IMR-90 (cell line): ENCODE data around the gene FOXD3. TPM values are rescaled to one million over a fixed set of nuclear protein-coding genes. Genes with fewer than 3 reads are reported as not detected.

ENCODE experiments used
- ATAC-seq: fragments of 200-7000 bp; cut with Tn5 transposase; 2 replicates; pipeline ENCODE4 v1.9.1; 2020; ENCODE audit warnings: low read depth, mild to moderate bottlenecking, moderate library complexity
- BruUV-seq: library from RNA; stranded (reverse); fragments of 400-500 nt; replicated peaks from 2 replicates; lab custom pipeline; 2021; lab: Mats Ljungman, UMichigan
- CTCF ChIA-PET: fragments of 300-600 bp; formaldehyde crosslinking; extraction: SDS; loops from one replicate; lab custom pipeline; 2021; ENCODE audit warnings: antibody characterized with exemption; lab: Yijun Ruan, JAX
- POLR2A ChIA-PET: fragments of 300-600 bp; sonication (Branson Sonifier 250); formaldehyde crosslinking; loops from one replicate; lab custom pipeline; 2022; ENCODE audit warnings: antibody characterized with exemption; ENCODE audit not compliant: unreplicated experiment; lab: Charles Lee
- DNase-seq: peaks from one replicate; pipeline ENCODE4 v3.0.0; 2013
- H2AFZ ChIP-seq: replicated peaks from 2 replicates; pipeline ENCODE3; 2013; ENCODE audit warnings: low read length, mild to moderate bottlenecking; ENCODE audit not compliant: poor library complexity
- H2AK5ac ChIP-seq: 2 replicates; pipeline ENCODE4 v1.6.1; 2013; ENCODE audit warnings: low read depth, low read length, inconsistent platforms
- H2AK9ac ChIP-seq: replicated peaks from 2 replicates; pipeline ENCODE3; 2013; ENCODE audit warnings: mild to moderate bottlenecking, low read depth, low read length, moderate library complexity; ENCODE audit not compliant: poor library complexity
- H2BK120ac ChIP-seq: 2 replicates; pipeline ENCODE4 v1.6.1; 2013; ENCODE audit warnings: low read depth, low read length, inconsistent platforms
- H2BK15ac ChIP-seq: 3 replicates; pipeline ENCODE4 v1.6.1; 2013; ENCODE audit warnings: low read depth, low read length, inconsistent platforms
- H2BK20ac ChIP-seq: 2 replicates; pipeline ENCODE4 v1.6.1; 2013; ENCODE audit warnings: low read depth, mild to moderate bottlenecking, inconsistent platforms, low read length, moderate library complexity
- H2BK5ac ChIP-seq: 2 replicates; pipeline ENCODE4 v1.6.1; 2013; ENCODE audit warnings: mild to moderate bottlenecking, low read depth, low read length, inconsistent platforms; ENCODE audit not compliant: poor library complexity, severe bottlenecking
- H3K14ac ChIP-seq: replicated peaks from 2 replicates; pipeline ENCODE4 v1.6.1; 2013; ENCODE audit warnings: low read depth, low read length, inconsistent platforms
- H3K18ac ChIP-seq: 2 replicates; pipeline ENCODE4 v1.6.1; 2013; ENCODE audit warnings: low read depth, low read length, control low read depth
- H3K23ac ChIP-seq: 2 replicates; pipeline ENCODE4 v1.6.1; 2013; ENCODE audit warnings: low read depth, low read length, inconsistent platforms
- H3K27ac ChIP-seq: 2 replicates; pipeline ENCODE4 v1.5.1; 2013; ENCODE audit warnings: mild to moderate bottlenecking, control low read depth, low read length; ENCODE audit not compliant: insufficient read depth
- H3K27me3 ChIP-seq: 2 replicates; pipeline ENCODE4 v1.6.1; 2013; ENCODE audit warnings: low read length; ENCODE audit not compliant: control insufficient read depth, insufficient read depth
- H3K36me3 ChIP-seq: 2 replicates; pipeline ENCODE4 v1.6.1; 2013; ENCODE audit warnings: low read length, mixed read lengths; ENCODE audit not compliant: control insufficient read depth, insufficient read depth
- H3K4ac ChIP-seq: 2 replicates; pipeline ENCODE4 v1.6.1; 2013; ENCODE audit warnings: low read depth, low read length, inconsistent platforms
- H3K4me1 ChIP-seq: 2 replicates; pipeline ENCODE4 v1.6.1; 2013; ENCODE audit warnings: low read length, mixed read lengths; ENCODE audit not compliant: control insufficient read depth, insufficient read depth
- H3K4me2 ChIP-seq: 2 replicates; pipeline ENCODE4 v1.6.1; 2013; ENCODE audit warnings: low read depth, mild to moderate bottlenecking, control low read depth, low read length, moderate library complexity
- H3K4me3 ChIP-seq: 2 replicates; pipeline ENCODE4 v1.5.1; 2013; ENCODE audit warnings: low read depth, mild to moderate bottlenecking, control low read depth, low read length, moderate library complexity; ENCODE audit not compliant: insufficient read depth
- H3K56ac ChIP-seq: 2 replicates; pipeline ENCODE4 v1.6.1; 2013; ENCODE audit warnings: low read length, inconsistent platforms; ENCODE audit not compliant: insufficient read depth; ENCODE audit errors: extremely low read depth
- H3K79me1 ChIP-seq, 2 experiments: 2 replicates each; pipeline ENCODE4 v1.6.1; 2013; ENCODE audit warnings: low read length in 2 of 2, inconsistent platforms in 1 of 2, low read depth in 1 of 2
- H3K9ac ChIP-seq: 2 replicates; pipeline ENCODE4 v1.6.1; 2013; ENCODE audit warnings: low read depth, low read length, control low read depth
- H3K9me1 ChIP-seq: 2 replicates; pipeline ENCODE4 v1.6.1; 2013; ENCODE audit warnings: low read length, inconsistent platforms; ENCODE audit not compliant: insufficient read depth
- H3K9me3 ChIP-seq: 2 replicates; pipeline ENCODE4 v1.6.1; 2013; ENCODE audit warnings: low read length; ENCODE audit not compliant: control insufficient read depth, insufficient read depth
- H4K20me1 ChIP-seq: 2 replicates; pipeline ENCODE4 v1.6.1; 2013; ENCODE audit warnings: low read length, inconsistent platforms; ENCODE audit not compliant: insufficient read depth
- H4K5ac ChIP-seq: 2 replicates; pipeline ENCODE4 v1.6.1; 2013; ENCODE audit warnings: mild to moderate bottlenecking, low read depth, low read length, control low read depth
- H4K8ac ChIP-seq, 2 experiments: 2 replicates each; pipeline ENCODE4 v1.6.1; 2013; ENCODE audit warnings: low read depth in 2 of 2, low read length in 2 of 2, control low read depth in 1 of 2, inconsistent platforms in 1 of 2
- H4K91ac ChIP-seq: 2 replicates; pipeline ENCODE4 v1.6.1; 2013; ENCODE audit warnings: low read depth, low read length, inconsistent platforms; ENCODE audit not compliant: insufficient read depth
- BHLHE40 ChIP-seq: fragments of 150-350 bp; IDR thresholded peaks from 2 replicates; pipeline ENCODE4 v1.6.1; 2016; ENCODE audit warnings: mild to moderate bottlenecking, low read depth, low read length
- CEBPB ChIP-seq: IDR thresholded peaks from 2 replicates; pipeline ENCODE4 v1.6.1; 2012; ENCODE audit warnings: low read depth, low read length, improper control_type of control experiment
- CHD1 ChIP-seq: IDR thresholded peaks from 2 replicates; pipeline ENCODE4 v1.6.1; 2012; ENCODE audit warnings: low read depth, low read length, improper control_type of control experiment
- ELK1 ChIP-seq: fragments of 150-350 bp; IDR thresholded peaks from 2 replicates; pipeline ENCODE4 v1.6.1; 2016; ENCODE audit warnings: low read depth, mild to moderate bottlenecking, low read length, moderate library complexity, borderline replicate concordance
- FOS ChIP-seq: fragments of 150-350 bp; IDR thresholded peaks from 2 replicates; pipeline ENCODE4 v1.6.1; 2016; ENCODE audit warnings: low read depth, low read length
- MAZ ChIP-seq: IDR thresholded peaks from 2 replicates; pipeline ENCODE4 v1.6.1; 2012; ENCODE audit warnings: low read depth, mild to moderate bottlenecking, low read length, improper control_type of control experiment, moderate library complexity, borderline replicate concordance
- MXI1 ChIP-seq: IDR thresholded peaks from 2 replicates; pipeline ENCODE4 v1.6.1; 2012; ENCODE audit warnings: low read depth, mild to moderate bottlenecking, low read length, moderate library complexity, borderline replicate concordance
- POLR2A ChIP-seq: IDR thresholded peaks from 2 replicates; pipeline ENCODE4 v1.6.1; 2012; ENCODE audit warnings: mild to moderate bottlenecking, low read depth, low read length
- RAD21 ChIP-seq: IDR thresholded peaks from 2 replicates; pipeline ENCODE4 v1.6.1; 2012; ENCODE audit warnings: low read length, improper control_type of control experiment
- RFX5 ChIP-seq: IDR thresholded peaks from 2 replicates; pipeline ENCODE4 v1.8.0; 2012; ENCODE audit warnings: low read depth, mild to moderate bottlenecking, low read length, moderate library complexity
- SMC3 ChIP-seq: fragments of 150-350 bp; IDR thresholded peaks from 2 replicates; pipeline ENCODE4 v1.6.1; 2016; ENCODE audit warnings: low read depth, mild to moderate bottlenecking, antibody characterized with exemption, low read length, moderate library complexity
- WGBS, 2 experiments: methylation state at CpG; one replicate each; pipeline versions ENCODE4 v1.1.5 to v1.1.7; 2013; ENCODE audit warnings: missing lambda C conversion rate in 2 of 2; ENCODE audit not compliant: insufficient read length in 1 of 2; ENCODE audit errors: extremely low coverage in 2 of 2; 5-methylcytosine and 5-hydroxymethylcytosine counted together
- dilution Hi-C: fragments of 300-500 bp; cut with HindIII; formaldehyde crosslinking; loops from one replicate; pipeline ENCODE4 v1.14.3; 2018; ENCODE audit warnings: low sequenced_read_pairs; ENCODE audit not compliant: unreplicated experiment
- in situ Hi-C: fragments of 300-500 bp; cut with MboI; formaldehyde crosslinking; loops from 3 replicates; pipeline ENCODE4 v1.14.3; 2019; ENCODE audit warnings: low sequenced_read_pairs, inconsistent platforms, mixed read lengths
- intact Hi-C: fragments of 100-400 bp; cut with micrococcal nuclease; formaldehyde crosslinking; loops from 2 replicates; pipeline ENCODE4 v1.10.0; 2022
- polyA plus RNA-seq, 3 experiments: library from polyadenylated mRNA; depleted of rRNA; stranded (reverse); fragments of >200 nt; gene quantifications; 2 replicates each; pipeline ENCODE4 v1.2.3, GENCODE V29; 2012; ENCODE audit warnings: low replicate concordance in 1 of 3
- total RNA-seq: library from RNA; depleted of rRNA; stranded (reverse); fragments of >200 nt; gene quantifications from 2 replicates; pipeline ENCODE4 v1.2.3, GENCODE V29; 2012
- TF ChIP-seq, protein P1 (sequence below): fragments of 150-350 bp; IDR thresholded peaks from 2 replicates; pipeline ENCODE4 v1.6.1; 2017; ENCODE audit warnings: mild to moderate bottlenecking, antibody characterized with exemption, low read length, low read depth

Gene FOXD3
- total and polyA plus RNA-seq, 2 of the 4 experiments (the other 2 are of a cell fraction): not detected

DNA sequence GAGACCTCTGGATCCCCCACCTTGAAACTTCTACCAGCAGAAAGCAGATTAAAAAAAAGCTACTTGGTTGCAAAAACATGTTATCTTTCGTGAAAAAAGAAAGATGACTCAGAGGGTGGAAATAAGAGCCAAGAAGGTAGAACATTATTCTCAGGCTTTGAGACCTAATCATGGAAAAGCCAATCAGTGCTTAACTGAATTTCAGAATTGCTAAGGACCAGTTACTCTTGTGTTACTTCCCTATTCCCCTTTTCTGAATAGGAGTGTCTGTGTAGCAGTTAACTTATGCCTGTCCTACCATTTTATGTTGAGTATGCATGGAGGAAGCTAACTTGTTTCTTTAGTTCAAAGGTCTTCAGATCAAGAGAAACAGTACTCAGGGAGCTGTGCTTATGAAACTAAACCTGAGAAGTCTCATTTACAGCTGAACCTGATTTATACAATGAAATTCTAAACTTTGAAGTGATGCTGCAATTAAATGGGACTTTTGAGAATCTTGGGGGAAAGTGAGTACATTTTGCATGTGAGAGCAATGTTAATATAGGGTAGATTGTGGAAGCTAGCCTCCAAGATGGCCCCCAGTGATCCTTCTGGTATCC is 15.1 kb upstream of the FOXD3 start:
- no peaks in the 10 kb centered on the region for H4K20me1 ChIP-seq
- intact Hi-C loops (no loop called here), in situ Hi-C loops (loop anchor here (25.0 kb wide), 1 partner anchor 955 kb away; no protein-coding TSS in a partner anchor)

More for the DNA sequence above, 15.1 kb upstream of the FOXD3 start:
- no peak overlapping the region for H2BK15ac ChIP-seq
- H2AK9ac ChIP-seq: no peak overlapping the region
- CTCF ChIA-PET: no interaction called here
- H3K56ac ChIP-seq: no peak overlapping the region
- ATAC-seq (no peak), DNase-seq (no peak)
- H4K91ac ChIP-seq: no peak overlapping the region
- no peak overlapping the region for H2BK120ac ChIP-seq
- H2BK20ac ChIP-seq: no peak overlapping the region
- no peak overlapping the region for H3K9ac ChIP-seq
- H3K14ac ChIP-seq: no peak overlapping the region
- H3K36me3 ChIP-seq: no peaks in the 10 kb centered on the region
- WGBS, 2 experiments: no CpG with 5 or more reads among the region's 1 CpG
- no peaks in the 10 kb centered on the region for H3K79me1 ChIP-seq
- H3K4ac ChIP-seq: no peak overlapping the region
- no peak overlapping the region for H2AFZ ChIP-seq
- dilution Hi-C loops: no loop called here
- no TSS peak for BruUV-seq
- H3K9me1 ChIP-seq: no peaks in the 10 kb centered on the region
- POLR2A ChIA-PET: no interaction called here
- H3K18ac ChIP-seq: no peak overlapping the region
- no peak overlapping the region for H3K4me2 ChIP-seq
- no peak for TF ChIP-seq MXI1
- TF ChIP-seq, protein P1, sequence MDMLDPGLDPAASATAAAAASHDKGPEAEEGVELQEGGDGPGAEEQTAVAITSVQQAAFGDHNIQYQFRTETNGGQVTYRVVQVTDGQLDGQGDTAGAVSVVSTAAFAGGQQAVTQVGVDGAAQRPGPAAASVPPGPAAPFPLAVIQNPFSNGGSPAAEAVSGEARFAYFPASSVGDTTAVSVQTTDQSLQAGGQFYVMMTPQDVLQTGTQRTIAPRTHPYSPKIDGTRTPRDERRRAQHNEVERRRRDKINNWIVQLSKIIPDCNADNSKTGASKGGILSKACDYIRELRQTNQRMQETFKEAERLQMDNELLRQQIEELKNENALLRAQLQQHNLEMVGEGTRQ: no peak
- no peak for TF ChIP-seq CEBPB
- no peak for TF ChIP-seq POLR2A
- no peak for TF ChIP-seq BHLHE40
- TF ChIP-seq MAZ: no peak
- no peak for TF ChIP-seq RFX5
- TF ChIP-seq SMC3: no peak
- no peak for TF ChIP-seq FOS
- no peak for TF ChIP-seq RAD21
- TF ChIP-seq ELK1: no peak
- TF ChIP-seq CHD1: no peak
- H3K4me1 ChIP-seq: no peaks in the 10 kb centered on the region
- no peak overlapping the region for H2AK5ac ChIP-seq
- no peak overlapping the region for H4K5ac ChIP-seq
- no peaks in the 10 kb centered on the region; the same call in 1 of the 2 replicates for H3K27me3 ChIP-seq
- no peak overlapping the region for H4K8ac ChIP-seq
- H3K23ac ChIP-seq: no peak overlapping the region
- H3K9me3 ChIP-seq: no peaks in the 10 kb centered on the region
- H3K27ac ChIP-seq: no peak overlapping the region
- no peak overlapping the region for H2BK5ac ChIP-seq
- H3K4me3 ChIP-seq: no peak overlapping the region
